PFSK-1 (cell line): ENCODE data around the gene MRPL18.

Experiments used
- FOXP2 ChIP-seq: optimal IDR thresholded peaks from 2 replicates; pipeline ENCODE3; 2011; ENCODE audit warnings: borderline replicate concordance, control low read depth, inconsistent platforms; ENCODE audit not compliant: insufficient read depth; ENCODE audit errors: extremely low read length, extremely low read depth
- POLR2AphosphoS5 ChIP-seq: IDR thresholded peaks from 2 replicates; pipeline ENCODE4 v1.6.1; 2012; ENCODE audit warnings: low read depth, mild to moderate bottlenecking, control low read depth, low read length, moderate library complexity
- SIN3A ChIP-seq: IDR thresholded peaks from 2 replicates; pipeline ENCODE4 v1.6.1; 2012; ENCODE audit warnings: mild to moderate bottlenecking, low read length, moderate library complexity, borderline replicate concordance; ENCODE audit not compliant: insufficient read depth
- TAF1 ChIP-seq: IDR thresholded peaks from 2 replicates; pipeline ENCODE4 v1.6.1; 2012; ENCODE audit warnings: low read length, control low read depth, borderline replicate concordance; ENCODE audit not compliant: insufficient read depth
- TF ChIP-seq, protein P1 (sequence below), 2 experiments: IDR thresholded peaks; 2 replicates each; pipeline versions ENCODE4 v1.6.1 to v1.8.0; 2011 to 2012; ENCODE audit warnings: low read depth in 2 of 2, low read length in 2 of 2, control low read depth in 1 of 2, inconsistent platforms in 1 of 2, mild to moderate bottlenecking in 1 of 2, moderate library complexity in 1 of 2; ENCODE audit not compliant: insufficient read depth in 1 of 2

MRPL18 gene

DNA sequence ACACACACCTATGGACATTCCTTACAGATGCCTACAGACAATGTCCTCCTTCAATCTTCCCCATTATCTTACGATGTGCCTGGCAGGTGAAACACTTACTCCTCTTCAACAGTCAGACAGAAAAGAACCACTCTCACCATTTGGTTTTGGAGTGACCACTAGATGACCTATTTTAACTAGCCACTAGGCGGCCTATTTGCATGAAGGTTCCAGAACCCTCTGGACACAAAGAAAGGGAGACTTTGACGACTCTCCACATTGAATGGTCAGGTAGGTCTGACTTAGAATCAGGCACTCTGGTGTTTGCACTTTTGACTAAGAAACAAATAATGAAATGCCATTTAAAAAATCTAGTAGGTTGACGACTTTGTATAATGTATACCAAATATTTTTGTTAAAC is 51.8 kb downstream of the MRPL18 start:
- TF ChIP-seq, protein P1, sequence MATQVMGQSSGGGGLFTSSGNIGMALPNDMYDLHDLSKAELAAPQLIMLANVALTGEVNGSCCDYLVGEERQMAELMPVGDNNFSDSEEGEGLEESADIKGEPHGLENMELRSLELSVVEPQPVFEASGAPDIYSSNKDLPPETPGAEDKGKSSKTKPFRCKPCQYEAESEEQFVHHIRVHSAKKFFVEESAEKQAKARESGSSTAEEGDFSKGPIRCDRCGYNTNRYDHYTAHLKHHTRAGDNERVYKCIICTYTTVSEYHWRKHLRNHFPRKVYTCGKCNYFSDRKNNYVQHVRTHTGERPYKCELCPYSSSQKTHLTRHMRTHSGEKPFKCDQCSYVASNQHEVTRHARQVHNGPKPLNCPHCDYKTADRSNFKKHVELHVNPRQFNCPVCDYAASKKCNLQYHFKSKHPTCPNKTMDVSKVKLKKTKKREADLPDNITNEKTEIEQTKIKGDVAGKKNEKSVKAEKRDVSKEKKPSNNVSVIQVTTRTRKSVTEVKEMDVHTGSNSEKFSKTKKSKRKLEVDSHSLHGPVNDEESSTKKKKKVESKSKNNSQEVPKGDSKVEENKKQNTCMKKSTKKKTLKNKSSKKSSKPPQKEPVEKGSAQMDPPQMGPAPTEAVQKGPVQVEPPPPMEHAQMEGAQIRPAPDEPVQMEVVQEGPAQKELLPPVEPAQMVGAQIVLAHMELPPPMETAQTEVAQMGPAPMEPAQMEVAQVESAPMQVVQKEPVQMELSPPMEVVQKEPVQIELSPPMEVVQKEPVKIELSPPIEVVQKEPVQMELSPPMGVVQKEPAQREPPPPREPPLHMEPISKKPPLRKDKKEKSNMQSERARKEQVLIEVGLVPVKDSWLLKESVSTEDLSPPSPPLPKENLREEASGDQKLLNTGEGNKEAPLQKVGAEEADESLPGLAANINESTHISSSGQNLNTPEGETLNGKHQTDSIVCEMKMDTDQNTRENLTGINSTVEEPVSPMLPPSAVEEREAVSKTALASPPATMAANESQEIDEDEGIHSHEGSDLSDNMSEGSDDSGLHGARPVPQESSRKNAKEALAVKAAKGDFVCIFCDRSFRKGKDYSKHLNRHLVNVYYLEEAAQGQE (IDR thresholded peaks at IDR 0.05; ENCODE audit: insufficient read depth in 1 of 2, low read depth in 2 of 2, low read length in 2 of 2) = no peak
- TF ChIP-seq SIN3A (no peak), FOXP2 (no peak)

GRCh38 chr6:159844737-159845645 is 54.7 kb downstream of the MRPL18 start:
- TF ChIP-seq TAF1 (no peak), FOXP2 (no peak), SIN3A (no peak), POLR2AphosphoS5 (no peak)
- TF ChIP-seq, protein P1 (IDR thresholded peaks at IDR 0.05; ENCODE audit: insufficient read depth in 1 of 2, low read depth in 2 of 2, low read length in 2 of 2) = no peak
